Stimulated activated memory B cell treated with anti-CD40 and anti-IgM and Interleukin-4, amounts not matched to agents 10 μg/mL and 1 μg/mL and 100 μg/mL, for 72 hours (primary cell): ENCODE results near the gene PCDHB14.
"Not testable (repeated sequence)": the region's sequence is repeated elsewhere in the genome, so short reads cannot be mapped to it uniquely, and the experiment has no call there.

Experiments
- ATAC-seq: fragments of 150-1000 bp; cut with Tn5 transposase; 2 replicates; pipeline ENCODE4 v1.10.0; 2021
- H3K27ac Mint-ChIP-seq: one replicate; pipeline ENCODE4 v1.8.0; 2022; ENCODE audit warnings: mild to moderate bottlenecking, mixed read lengths
- H3K27me3 Mint-ChIP-seq: one replicate; pipeline ENCODE4 v1.8.0; 2022; ENCODE audit warnings: mixed read lengths
- H3K36me3 Mint-ChIP-seq: one replicate; pipeline ENCODE4 v1.8.0; 2022; ENCODE audit warnings: mixed read lengths
- H3K4me1 Mint-ChIP-seq: one replicate; pipeline ENCODE4 v1.8.0; 2022; ENCODE audit warnings: mixed read lengths
- H3K4me3 Mint-ChIP-seq: one replicate; pipeline ENCODE4 v1.8.0; 2022; ENCODE audit warnings: mild to moderate bottlenecking, moderate library complexity, mixed read lengths
- H3K9me3 Mint-ChIP-seq: one replicate; pipeline ENCODE4 v1.8.0; 2022; ENCODE audit warnings: mixed read lengths

The PCDHB14 gene

DNA sequence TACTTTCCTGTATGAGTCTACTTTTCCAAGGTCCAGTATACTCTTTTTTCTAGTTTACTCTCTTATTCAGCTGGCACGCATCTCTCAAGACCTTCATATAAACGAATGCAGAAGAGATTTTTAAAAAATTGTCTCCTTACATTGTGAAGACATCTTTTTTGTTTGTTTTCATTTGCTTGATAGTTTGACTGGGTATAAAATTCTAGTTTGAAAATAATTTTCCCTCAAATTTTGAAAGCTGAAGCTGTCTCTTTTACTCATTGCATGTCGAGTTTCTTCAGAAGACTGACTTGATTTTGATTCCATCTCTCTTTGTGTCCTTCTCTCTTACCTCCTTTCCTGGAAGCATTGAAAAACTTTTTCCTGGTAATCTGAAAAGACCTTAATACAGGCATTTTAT, 26.8 kb upstream of the PCDHB14 start:
- peaks cover 7% of the 10 kb centered on the region for H3K36me3 Mint-ChIP-seq
- H3K27ac Mint-ChIP-seq, result no peak overlapping the region
- H3K9me3 Mint-ChIP-seq, result peaks cover 13% of the 10 kb centered on the region
- peaks cover 23% of the 10 kb centered on the region for H3K27me3 Mint-ChIP-seq
- no peak for ATAC-seq
- H3K4me3 Mint-ChIP-seq, result no peak overlapping the region
- peaks cover 5% of the 10 kb centered on the region for H3K4me1 Mint-ChIP-seq

DNA sequence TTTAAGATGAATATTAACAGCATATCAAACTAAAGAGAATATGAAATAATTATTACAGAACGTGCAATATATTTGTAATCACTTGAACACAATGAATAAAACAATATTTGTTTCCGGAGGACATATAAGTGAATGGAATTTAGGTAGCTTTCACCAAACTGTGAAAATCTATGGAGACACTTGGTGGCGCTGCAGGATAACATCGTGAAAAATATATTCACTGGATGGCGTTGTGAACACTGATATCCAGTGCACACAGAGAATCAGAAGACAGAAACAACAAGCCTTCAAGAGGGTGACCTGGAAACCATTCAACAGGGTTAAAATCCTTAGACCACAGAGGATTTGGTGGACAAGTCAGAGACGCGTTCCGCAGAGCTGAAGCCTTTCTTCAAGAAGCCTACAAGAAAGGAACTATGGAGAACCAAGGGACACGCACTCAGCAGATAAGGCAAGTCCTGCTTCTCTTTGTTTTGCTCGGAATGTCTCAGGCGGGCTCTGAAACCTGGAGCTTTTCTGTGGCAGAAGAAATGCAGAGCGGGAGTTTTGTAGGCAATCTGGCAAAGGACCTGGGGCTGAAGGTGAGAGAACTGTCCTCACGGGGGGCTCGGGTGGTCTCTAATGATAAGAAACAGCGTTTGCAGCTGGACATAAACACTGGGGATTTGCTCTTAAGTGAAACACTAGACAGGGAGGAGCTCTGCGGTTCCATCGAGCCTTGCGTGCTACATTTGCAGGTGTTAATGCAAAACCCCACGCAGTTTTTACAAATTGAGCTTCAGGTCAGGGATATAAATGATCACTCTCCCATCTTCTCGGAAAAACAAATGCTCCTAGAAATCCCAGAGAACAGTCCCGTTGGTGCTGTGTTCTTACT, 23.5 kb upstream of the PCDHB14 start, which contains the start of gene PCDHB11:
Gene PCDHB11 (plus strand): TSS at position 269 of the 877 bp plus-strand sequence. CDS start 148 bp downstream, at position 417.
- no peak within 1 kb of the TSS for H3K27ac Mint-ChIP-seq
- peaks cover 6% of the 10 kb centered on the region for H3K9me3 Mint-ChIP-seq
- no peaks in the 10 kb centered on the region for H3K36me3 Mint-ChIP-seq
- no peak for ATAC-seq
- peaks cover 18% of the 10 kb centered on the region for H3K27me3 Mint-ChIP-seq
- no peak within 1 kb of the TSS for H3K4me3 Mint-ChIP-seq
- H3K4me1 Mint-ChIP-seq, result no peaks in the 10 kb centered on the region

DNA sequence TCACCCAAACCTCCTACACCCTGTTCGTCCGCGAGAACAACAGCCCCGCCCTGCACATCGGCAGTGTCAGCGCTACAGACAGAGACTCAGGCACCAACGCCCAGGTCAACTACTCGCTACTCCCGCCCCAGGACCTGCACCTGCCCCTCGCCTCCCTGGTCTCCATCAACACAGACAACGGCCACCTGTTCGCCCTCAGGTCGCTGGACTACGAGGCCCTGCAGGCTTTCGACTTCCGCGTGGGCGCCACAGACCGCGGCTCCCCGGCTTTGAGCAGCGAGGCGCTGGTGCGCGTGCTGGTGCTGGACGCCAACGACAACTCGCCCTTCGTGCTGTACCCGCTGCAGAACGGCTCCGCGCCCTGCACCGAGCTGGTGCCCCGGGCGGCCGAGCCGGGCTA, 22.0 kb upstream of the PCDHB14 start:
- peaks cover 32% of the 10 kb centered on the region for H3K27me3 Mint-ChIP-seq
- not testable (repeated sequence) for H3K9me3 Mint-ChIP-seq, H3K36me3 Mint-ChIP-seq, H3K4me3 Mint-ChIP-seq, ATAC-seq, H3K4me1 Mint-ChIP-seq, H3K27ac Mint-ChIP-seq

DNA sequence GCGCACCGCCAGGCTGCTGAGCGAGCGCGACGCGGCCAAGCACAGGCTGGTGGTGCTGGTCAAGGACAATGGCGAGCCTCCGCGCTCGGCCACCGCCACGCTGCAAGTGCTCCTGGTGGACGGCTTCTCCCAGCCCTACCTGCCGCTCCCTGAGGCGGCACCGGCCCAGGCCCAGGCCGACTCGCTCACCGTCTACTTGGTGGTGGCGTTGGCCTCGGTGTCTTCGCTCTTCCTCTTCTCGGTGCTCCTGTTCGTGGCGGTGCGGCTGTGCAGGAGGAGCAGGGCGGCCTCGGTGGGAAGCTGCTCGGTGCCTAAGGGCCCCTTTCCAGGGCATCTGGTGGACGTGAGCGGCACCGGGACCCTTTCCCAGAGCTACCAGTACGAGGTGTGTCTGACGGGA, 21.5 kb upstream of the PCDHB14 start:
- not testable (repeated sequence) for H3K36me3 Mint-ChIP-seq, H3K9me3 Mint-ChIP-seq, H3K4me3 Mint-ChIP-seq, ATAC-seq, H3K27ac Mint-ChIP-seq, H3K4me1 Mint-ChIP-seq
- H3K27me3 Mint-ChIP-seq, result peaks cover 37% of the 10 kb centered on the region

DNA sequence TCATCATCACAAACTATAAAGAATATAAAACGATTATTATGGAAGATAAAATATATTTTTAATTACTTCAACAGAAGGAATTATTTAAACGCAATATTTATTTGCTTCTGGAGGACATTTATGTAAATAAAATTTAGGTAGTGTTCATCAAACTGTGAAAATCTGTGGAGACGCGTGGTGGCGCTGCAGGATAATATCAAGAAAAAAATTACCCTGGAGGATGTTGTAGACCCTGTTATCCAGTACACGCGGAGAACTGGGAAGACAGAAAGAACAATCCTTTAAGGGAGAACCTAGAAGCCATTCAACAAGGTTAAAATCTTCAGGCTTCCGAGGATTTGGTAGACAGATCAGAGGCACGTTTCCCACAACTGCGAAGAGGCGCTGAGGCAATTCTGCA, 14.7 kb upstream of the PCDHB14 start, which contains the start of gene PCDHB12:
Gene PCDHB12 (plus strand): TSS at position 242 of the 400 bp plus-strand sequence. CDS start 189 bp downstream, outside the sequence.
- H3K27ac Mint-ChIP-seq, result no peak within 1 kb of the TSS
- ATAC-seq, result no peak
- H3K27me3 Mint-ChIP-seq, result peaks cover 67% of the 10 kb centered on the region
- H3K9me3 Mint-ChIP-seq, result peaks cover 5% of the 10 kb centered on the region
- no peak within 1 kb of the TSS for H3K4me3 Mint-ChIP-seq
- no peaks in the 10 kb centered on the region for H3K36me3 Mint-ChIP-seq
- no peaks in the 10 kb centered on the region for H3K4me1 Mint-ChIP-seq

DNA sequence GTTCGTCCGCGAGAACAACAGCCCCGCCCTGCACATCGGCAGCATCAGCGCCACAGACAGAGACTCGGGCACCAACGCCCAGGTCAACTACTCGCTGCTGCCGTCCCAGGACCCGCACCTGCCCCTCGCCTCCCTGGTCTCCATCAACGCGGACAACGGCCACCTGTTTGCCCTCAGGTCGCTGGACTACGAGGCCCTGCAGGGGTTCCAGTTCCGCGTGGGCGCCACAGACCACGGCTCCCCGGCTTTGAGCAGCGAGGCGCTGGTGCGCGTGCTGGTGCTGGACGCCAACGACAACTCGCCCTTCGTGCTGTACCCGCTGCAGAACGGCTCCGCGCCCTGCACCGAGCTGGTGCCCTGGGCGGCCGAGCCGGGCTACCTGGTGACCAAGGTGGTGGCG, 12.9 kb upstream of the PCDHB14 start:
- not testable (repeated sequence) for H3K27ac Mint-ChIP-seq, H3K9me3 Mint-ChIP-seq, ATAC-seq, H3K36me3 Mint-ChIP-seq, H3K4me1 Mint-ChIP-seq, H3K4me3 Mint-ChIP-seq
- H3K27me3 Mint-ChIP-seq, result peaks cover 60% of the 10 kb centered on the region

DNA sequence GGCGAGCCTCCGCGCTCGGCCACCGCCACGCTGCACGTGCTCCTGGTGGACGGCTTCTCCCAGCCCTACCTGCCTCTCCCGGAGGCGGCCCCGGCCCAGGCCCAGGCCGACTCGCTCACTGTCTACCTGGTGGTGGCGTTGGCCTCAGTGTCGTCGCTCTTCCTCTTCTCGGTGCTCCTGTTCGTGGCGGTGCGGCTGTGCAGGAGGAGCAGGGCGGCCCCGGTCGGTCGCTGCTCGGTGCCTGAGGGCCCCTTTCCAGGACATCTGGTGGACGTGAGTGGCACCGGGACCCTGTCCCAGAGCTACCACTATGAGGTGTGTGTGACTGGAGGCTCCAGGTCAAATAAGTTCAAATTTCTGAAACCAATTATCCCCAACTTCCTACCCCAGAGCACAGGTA, 12.3 kb upstream of the PCDHB14 start:
- H3K9me3 Mint-ChIP-seq, result peaks cover 11% of the 10 kb centered on the region
- H3K27ac Mint-ChIP-seq, H3K4me3 Mint-ChIP-seq, ATAC-seq, H3K36me3 Mint-ChIP-seq, H3K4me1 Mint-ChIP-seq: not testable (repeated sequence)
- H3K27me3 Mint-ChIP-seq, result peaks cover 54% of the 10 kb centered on the region

DNA sequence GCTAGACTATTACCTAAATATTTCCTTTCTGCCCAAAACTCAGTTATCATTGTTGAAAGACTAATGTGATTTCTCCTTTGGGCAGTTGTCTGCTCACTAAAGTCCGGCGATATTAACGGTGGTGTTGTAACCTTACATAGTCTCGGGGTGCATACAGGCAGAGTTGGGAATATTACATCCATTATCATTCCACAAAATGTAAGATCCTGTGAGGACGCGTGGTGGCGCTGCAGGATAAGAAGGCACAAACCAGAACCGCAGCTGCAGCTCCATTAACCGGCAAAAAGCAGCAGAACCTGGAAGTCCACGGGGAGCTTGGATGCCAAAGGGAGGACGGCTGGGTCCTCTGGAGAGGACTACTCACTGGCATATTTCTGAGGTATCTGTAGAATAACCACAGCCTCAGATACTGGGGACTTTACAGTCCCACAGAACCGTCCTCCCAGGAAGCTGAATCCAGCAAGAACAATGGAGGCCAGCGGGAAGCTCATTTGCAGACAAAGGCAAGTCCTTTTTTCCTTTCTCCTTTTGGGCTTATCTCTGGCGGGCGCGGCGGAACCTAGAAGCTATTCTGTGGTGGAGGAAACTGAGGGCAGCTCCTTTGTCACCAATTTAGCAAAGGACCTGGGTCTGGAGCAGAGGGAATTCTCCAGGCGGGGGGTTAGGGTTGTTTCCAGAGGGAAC, 9.3 kb upstream of the PCDHB14 start, which contains the start of gene PCDHB13:
Gene PCDHB13 (plus strand): TSS at position 264 of the 684 bp plus-strand sequence. CDS start 205 bp downstream, at position 469.
- not testable (repeated sequence) for H3K27ac Mint-ChIP-seq, H3K4me3 Mint-ChIP-seq

DNA sequence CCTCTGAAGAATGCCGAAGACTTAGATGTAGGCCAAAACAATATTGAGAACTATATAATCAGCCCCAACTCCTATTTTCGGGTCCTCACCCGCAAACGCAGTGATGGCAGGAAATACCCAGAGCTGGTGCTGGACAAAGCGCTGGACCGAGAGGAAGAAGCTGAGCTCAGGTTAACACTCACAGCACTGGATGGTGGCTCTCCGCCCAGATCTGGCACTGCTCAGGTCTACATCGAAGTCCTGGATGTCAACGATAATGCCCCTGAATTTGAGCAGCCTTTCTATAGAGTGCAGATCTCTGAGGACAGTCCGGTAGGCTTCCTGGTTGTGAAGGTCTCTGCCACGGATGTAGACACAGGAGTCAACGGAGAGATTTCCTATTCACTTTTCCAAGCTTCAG, 8.6 kb upstream of the PCDHB14 start:
- H3K4me3 Mint-ChIP-seq, ATAC-seq, H3K36me3 Mint-ChIP-seq, H3K4me1 Mint-ChIP-seq, H3K27ac Mint-ChIP-seq: not testable (repeated sequence)
- Mint-ChIP-seq H3K9me3 (peaks cover 23% of the 10 kb centered on the region), H3K27me3 (peaks cover 49% of the 10 kb centered on the region)

More for the DNA sequence above, 9.3 kb upstream of the PCDHB14 start, which contains the start of gene PCDHB13:
- H3K36me3 Mint-ChIP-seq, H3K4me1 Mint-ChIP-seq, ATAC-seq: not testable (repeated sequence)
- peaks cover 19% of the 10 kb centered on the region for H3K9me3 Mint-ChIP-seq
- H3K27me3 Mint-ChIP-seq, result peaks cover 46% of the 10 kb centered on the region

DNA sequence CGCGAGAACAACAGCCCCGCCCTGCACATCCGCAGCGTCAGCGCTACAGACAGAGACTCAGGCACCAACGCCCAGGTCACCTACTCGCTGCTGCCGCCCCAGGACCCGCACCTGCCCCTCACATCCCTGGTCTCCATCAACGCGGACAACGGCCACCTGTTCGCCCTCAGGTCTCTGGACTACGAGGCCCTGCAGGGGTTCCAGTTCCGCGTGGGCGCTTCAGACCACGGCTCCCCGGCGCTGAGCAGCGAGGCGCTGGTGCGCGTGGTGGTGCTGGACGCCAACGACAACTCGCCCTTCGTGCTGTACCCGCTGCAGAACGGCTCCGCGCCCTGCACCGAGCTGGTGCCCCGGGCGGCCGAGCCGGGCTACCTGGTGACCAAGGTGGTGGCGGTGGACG, 7.6 kb upstream of the PCDHB14 start:
- not testable (repeated sequence) for H3K4me3 Mint-ChIP-seq, H3K27ac Mint-ChIP-seq, H3K36me3 Mint-ChIP-seq, H3K4me1 Mint-ChIP-seq, ATAC-seq
- H3K9me3 Mint-ChIP-seq, result peaks cover 29% of the 10 kb centered on the region
- peaks cover 59% of the 10 kb centered on the region for H3K27me3 Mint-ChIP-seq

DNA sequence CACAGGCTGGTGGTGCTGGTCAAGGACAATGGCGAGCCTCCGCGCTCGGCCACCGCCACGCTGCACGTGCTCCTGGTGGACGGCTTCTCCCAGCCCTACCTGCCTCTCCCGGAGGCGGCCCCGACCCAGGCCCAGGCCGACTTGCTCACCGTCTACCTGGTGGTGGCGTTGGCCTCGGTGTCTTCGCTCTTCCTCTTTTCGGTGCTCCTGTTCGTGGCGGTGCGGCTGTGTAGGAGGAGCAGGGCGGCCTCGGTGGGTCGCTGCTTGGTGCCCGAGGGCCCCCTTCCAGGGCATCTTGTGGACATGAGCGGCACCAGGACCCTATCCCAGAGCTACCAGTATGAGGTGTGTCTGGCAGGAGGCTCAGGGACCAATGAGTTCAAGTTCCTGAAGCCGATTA, 7.1 kb upstream of the PCDHB14 start:
- H3K4me3 Mint-ChIP-seq, H3K36me3 Mint-ChIP-seq, H3K4me1 Mint-ChIP-seq, ATAC-seq, H3K27ac Mint-ChIP-seq: not testable (repeated sequence)
- H3K27me3 Mint-ChIP-seq, result peaks cover 64% of the 10 kb centered on the region
- peaks cover 27% of the 10 kb centered on the region for H3K9me3 Mint-ChIP-seq

DNA sequence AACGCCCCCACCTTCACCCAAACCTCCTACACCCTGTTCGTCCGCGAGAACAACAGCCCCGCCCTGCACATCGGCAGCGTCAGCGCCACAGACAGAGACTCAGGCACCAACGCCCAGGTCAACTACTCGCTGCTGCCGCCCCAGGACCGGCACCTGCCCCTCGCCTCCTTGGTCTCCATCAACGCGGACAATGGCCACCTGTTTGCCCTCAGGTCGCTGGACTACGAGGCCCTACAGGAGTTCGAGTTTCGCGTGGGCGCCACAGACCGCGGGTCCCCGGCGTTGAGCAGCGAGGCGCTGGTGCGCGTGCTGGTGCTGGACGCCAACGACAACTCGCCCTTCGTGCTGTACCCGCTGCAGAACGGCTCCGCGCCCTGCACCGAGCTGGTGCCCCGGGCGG, 1.7 kb downstream of the PCDHB14 start:
- H3K4me3 Mint-ChIP-seq, H3K36me3 Mint-ChIP-seq, ATAC-seq, H3K27ac Mint-ChIP-seq, H3K4me1 Mint-ChIP-seq: not testable (repeated sequence)
- Mint-ChIP-seq H3K9me3 (peaks cover 15% of the 10 kb centered on the region), H3K27me3 (peaks cover 27% of the 10 kb centered on the region)

DNA sequence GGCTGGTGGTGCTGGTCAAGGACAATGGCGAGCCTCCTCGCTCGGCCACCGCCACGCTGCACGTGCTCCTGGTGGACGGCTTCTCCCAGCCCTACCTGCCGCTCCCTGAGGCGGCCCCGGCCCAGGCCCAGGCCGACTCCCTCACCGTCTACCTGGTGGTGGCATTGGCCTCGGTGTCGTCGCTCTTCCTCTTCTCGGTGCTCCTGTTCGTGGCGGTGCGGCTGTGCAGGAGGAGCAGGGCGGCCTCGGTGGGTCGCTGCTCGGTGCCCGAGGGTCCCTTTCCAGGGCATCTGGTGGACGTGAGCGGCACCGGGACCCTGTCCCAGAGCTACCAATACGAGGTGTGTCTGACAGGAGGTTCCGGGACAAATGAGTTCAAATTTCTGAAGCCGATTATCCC, 2.3 kb downstream of the PCDHB14 start:
- ATAC-seq, H3K4me3 Mint-ChIP-seq, H3K36me3 Mint-ChIP-seq, H3K4me1 Mint-ChIP-seq, H3K27ac Mint-ChIP-seq: not testable (repeated sequence)
- Mint-ChIP-seq H3K9me3 (peaks cover 10% of the 10 kb centered on the region), H3K27me3 (peaks cover 21% of the 10 kb centered on the region)

DNA sequence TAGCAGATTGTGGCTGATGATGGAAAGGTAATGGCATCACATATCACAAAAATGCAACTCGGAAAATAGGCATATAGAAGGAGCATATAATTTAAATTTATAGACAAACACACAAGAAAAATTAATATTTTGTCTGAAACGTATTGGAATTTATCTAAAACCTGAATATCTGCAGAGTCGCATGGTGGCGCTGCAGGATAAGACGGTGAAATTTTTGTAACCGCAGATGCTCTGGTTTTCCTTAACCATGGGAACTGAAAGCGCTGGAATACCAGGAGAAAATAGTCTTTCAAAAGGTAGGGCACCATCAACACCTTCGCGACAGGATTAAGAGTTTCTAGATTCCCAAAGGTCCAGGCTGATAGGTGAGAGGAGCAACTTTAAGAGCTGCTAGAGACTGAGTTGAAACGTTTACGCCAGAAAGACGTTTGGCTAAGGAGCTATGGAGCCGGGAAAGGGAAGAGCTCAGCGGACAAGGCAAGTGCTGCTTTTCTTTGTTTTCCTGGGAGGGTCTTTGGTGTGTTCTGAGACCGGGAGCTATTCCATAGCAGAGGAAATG, 11.0 kb downstream of the PCDHB14 start:
- no peak overlapping the region for H3K4me3 Mint-ChIP-seq
- no peaks in the 10 kb centered on the region for H3K4me1 Mint-ChIP-seq
- no peak for ATAC-seq
- no peaks in the 10 kb centered on the region for H3K36me3 Mint-ChIP-seq
- H3K9me3 Mint-ChIP-seq, result peaks cover 24% of the 10 kb centered on the region
- peaks cover 22% of the 10 kb centered on the region for H3K27me3 Mint-ChIP-seq
- no peak overlapping the region for H3K27ac Mint-ChIP-seq

DNA sequence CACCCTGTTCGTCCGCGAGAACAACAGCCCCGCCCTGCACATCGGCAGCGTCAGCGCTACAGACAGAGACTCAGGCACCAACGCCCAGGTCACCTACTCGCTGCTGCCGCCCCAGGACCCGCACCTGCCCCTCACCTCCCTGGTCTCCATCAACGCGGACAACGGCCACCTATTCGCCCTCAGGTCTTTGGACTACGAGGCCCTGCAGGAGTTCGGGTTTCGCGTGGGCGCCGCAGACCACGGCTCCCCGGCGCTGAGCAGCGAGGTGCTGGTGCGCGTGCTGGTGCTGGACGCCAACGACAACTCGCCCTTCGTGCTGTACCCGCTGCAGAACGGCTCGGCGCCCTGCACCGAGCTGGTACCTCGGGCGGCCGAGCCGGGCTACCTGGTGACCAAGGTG, 12.8 kb downstream of the PCDHB14 start:
- peaks cover 22% of the 10 kb centered on the region for H3K27me3 Mint-ChIP-seq
- ATAC-seq, H3K4me3 Mint-ChIP-seq: not testable (repeated sequence)

More for the DNA sequence above, 12.8 kb downstream of the PCDHB14 start:
- not testable (repeated sequence) for H3K27ac Mint-ChIP-seq, H3K36me3 Mint-ChIP-seq, H3K4me1 Mint-ChIP-seq
- H3K9me3 Mint-ChIP-seq, result peaks cover 33% of the 10 kb centered on the region
